A549 (cell line): ENCODE data around the gene HOXA4.

ENCODE experiments used
- CEBPB ChIP-seq, 2 experiments: fragments of >200 bp in 1 of 2; sonication (Bioruptor Twin) in 1 of 2; formaldehyde crosslinking in 1 of 2; IDR thresholded peaks; 2 replicates each; pipeline ENCODE4 v1.6.1; 2012 to 2016
- CTCF ChIP-seq: fragments of >200 bp; sonication (Bioruptor Twin); formaldehyde crosslinking; IDR thresholded peaks from 3 replicates; pipeline ENCODE4 v1.5.1; 2016
- ESRRA ChIP-seq: fragments of 150-350 bp; IDR thresholded peaks from 2 replicates; pipeline ENCODE4 v1.6.1; 2014; ENCODE audit warnings: mild to moderate bottlenecking, low read length, borderline replicate concordance
- HDAC2 ChIP-seq: fragments of 200-600 bp; sonication (generic); IDR thresholded peaks from 2 replicates; pipeline ENCODE4 v1.6.1; 2016
- MAFK ChIP-seq: fragments of 450-650 bp; IDR thresholded peaks from 2 replicates; pipeline ENCODE4 v1.6.1; 2014; ENCODE audit not compliant: partially characterized antibody
- RAD21 ChIP-seq, 2 experiments: fragments of >200 bp in 1 of 2; sonication (Bioruptor Twin) in 1 of 2; formaldehyde crosslinking in 1 of 2; IDR thresholded peaks in 1 of 2; conservative IDR thresholded peaks in 1 of 2; 2 replicates in 1 of 2; 3 replicates in 1 of 2; pipeline ENCODE4 v1.6.1; 2012 to 2018; ENCODE audit warnings: inconsistent platforms in 1 of 2
- USF2 ChIP-seq: fragments of 450-650 bp; IDR thresholded peaks from 2 replicates; pipeline ENCODE4 v1.6.1; 2014; ENCODE audit warnings: antibody characterized with exemption

GRCh38 chr7:27158436-27159265 is 28.1 kb upstream of the HOXA4 start:
- no peak for TF ChIP-seq MAFK
- no peak for TF ChIP-seq CTCF
- TF ChIP-seq RAD21 (conservative IDR thresholded peaks at IDR 0.05 in 1 of 2, IDR thresholded peaks at IDR 0.05 in 1 of 2): no peak
- no peak for TF ChIP-seq CEBPB (IDR thresholded peaks at IDR 0.05)
- no peak for TF ChIP-seq ESRRA
- no peak for TF ChIP-seq USF2
- no peak for TF ChIP-seq HDAC2
